Type B pancreatic cell (in vitro differentiated cells): ENCODE data around the gene FAM81A. TPM values are rescaled to one million over a fixed set of nuclear protein-coding genes. Genes with fewer than 3 reads are reported as not detected.
A peak's percentile ranks its signal among the peaks of the same experiment; 100 is the strongest.

Experiments
- DNase-seq: peaks from one replicate; pipeline ENCODE4 v3.0.0; 2021; ENCODE audit warnings: mixed read lengths; ENCODE audit not compliant: unreplicated experiment; ENCODE audit errors: extremely low spot score
- H3K27ac Mint-ChIP-seq: 2 replicates; pipeline ENCODE4 v1.8.0; 2021; ENCODE audit warnings: mild to moderate bottlenecking, mixed read lengths
- H3K27me3 Mint-ChIP-seq: 2 replicates; pipeline ENCODE4 v1.8.0; 2021; ENCODE audit warnings: mixed read lengths
- H3K36me3 Mint-ChIP-seq: 2 replicates; pipeline ENCODE4 v1.8.0; 2021; ENCODE audit warnings: mixed read lengths
- H3K4me1 Mint-ChIP-seq: one replicate; pipeline ENCODE4 v1.8.0; 2021; ENCODE audit warnings: mixed read lengths; ENCODE audit not compliant: unreplicated experiment
- H3K4me3 Mint-ChIP-seq: 2 replicates; pipeline ENCODE4 v1.8.0; 2021; ENCODE audit warnings: mild to moderate bottlenecking, mixed read lengths
- H3K9me3 Mint-ChIP-seq: 2 replicates; pipeline ENCODE4 v1.8.0; 2021; ENCODE audit warnings: mixed read lengths
- total RNA-seq: library from RNA; stranded (reverse); gene quantifications from 2 replicates; pipeline ENCODE4 v1.2.1, GENCODE V29; 2021; ENCODE audit warnings: low replicate concordance
- TF ChIP-seq, protein P1 (sequence below): fragments of 200-600 bp; sonication (generic); conservative IDR thresholded peaks from 2 replicates; pipeline ENCODE4 v1.5.0; 2021; ENCODE audit warnings: antibody characterized with exemption, mild to moderate bottlenecking

Gene FAM81A
- total RNA-seq, 1 donor from 2014 or later, result 1.4 TPM

DNA sequence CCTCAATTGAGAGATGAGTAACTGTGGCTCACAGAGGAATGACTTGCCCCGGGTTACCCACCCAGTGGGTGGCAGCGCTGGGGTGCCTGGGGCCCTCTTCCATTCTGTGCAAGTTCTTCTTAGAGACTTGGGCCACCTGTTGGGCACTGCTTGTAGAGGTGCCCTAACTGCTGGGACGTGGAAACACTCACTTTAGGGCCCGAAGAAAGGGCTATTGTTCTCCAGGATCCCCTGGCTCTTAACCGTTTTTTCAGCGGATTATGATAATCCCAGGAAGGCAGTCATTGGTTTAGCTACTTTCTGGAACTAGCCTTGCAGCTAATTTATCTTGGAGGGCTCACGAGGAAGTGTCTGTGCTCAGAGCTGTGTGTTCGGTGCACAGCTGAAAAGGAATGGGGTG is 107.6 kb downstream of the FAM81A start:
- TF ChIP-seq, protein P1, sequence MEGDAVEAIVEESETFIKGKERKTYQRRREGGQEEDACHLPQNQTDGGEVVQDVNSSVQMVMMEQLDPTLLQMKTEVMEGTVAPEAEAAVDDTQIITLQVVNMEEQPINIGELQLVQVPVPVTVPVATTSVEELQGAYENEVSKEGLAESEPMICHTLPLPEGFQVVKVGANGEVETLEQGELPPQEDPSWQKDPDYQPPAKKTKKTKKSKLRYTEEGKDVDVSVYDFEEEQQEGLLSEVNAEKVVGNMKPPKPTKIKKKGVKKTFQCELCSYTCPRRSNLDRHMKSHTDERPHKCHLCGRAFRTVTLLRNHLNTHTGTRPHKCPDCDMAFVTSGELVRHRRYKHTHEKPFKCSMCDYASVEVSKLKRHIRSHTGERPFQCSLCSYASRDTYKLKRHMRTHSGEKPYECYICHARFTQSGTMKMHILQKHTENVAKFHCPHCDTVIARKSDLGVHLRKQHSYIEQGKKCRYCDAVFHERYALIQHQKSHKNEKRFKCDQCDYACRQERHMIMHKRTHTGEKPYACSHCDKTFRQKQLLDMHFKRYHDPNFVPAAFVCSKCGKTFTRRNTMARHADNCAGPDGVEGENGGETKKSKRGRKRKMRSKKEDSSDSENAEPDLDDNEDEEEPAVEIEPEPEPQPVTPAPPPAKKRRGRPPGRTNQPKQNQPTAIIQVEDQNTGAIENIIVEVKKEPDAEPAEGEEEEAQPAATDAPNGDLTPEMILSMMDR, result no peak
- Mint-ChIP-seq H3K4me3 (no peak overlapping the region), H3K9me3 (no peaks in the 10 kb centered on the region), H3K27ac (no peak overlapping the region), H3K4me1 (peaks cover 6% of the 10 kb centered on the region), H3K27me3 (no peaks in the 10 kb centered on the region), H3K36me3 (no peaks in the 10 kb centered on the region)
- DNase-seq, result no peak

DNA sequence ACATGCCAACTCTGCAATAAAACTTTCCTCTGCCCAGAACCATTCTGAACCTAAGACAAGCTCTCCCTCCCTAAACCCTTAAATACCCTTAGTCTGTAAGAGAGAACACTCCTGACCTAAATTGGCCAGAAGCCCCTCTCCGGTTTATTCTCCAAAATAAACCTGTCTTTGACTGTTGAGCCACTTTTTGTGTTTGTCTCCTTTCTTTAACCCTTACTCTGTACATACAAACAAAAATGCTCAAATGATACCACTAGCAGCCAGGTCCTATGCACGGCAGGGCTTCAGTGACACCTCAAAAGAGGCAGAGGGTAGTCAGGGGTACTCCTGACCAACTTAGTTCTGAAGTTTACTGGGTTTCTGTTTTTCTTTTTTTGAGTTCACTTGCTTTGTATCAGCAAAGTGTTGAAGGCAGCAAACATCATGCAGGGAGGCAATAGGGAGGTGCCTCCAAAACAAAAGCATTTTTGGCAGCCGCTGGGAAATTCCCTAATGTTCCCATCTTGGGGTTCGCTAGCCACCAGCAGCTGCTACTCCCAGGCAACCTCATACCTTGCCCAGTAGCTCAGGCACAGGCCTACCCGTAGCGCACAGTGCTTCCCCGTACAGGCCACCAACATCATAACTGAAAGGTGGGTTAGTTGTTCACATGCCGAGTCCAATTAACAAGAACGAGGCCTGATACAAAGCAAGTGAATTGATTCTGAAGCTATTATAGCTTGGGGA is 110.7 kb downstream of the FAM81A start:
- no peaks in the 10 kb centered on the region for H3K9me3 Mint-ChIP-seq
- H3K27me3 Mint-ChIP-seq, result no peaks in the 10 kb centered on the region
- no peaks in the 10 kb centered on the region for H3K36me3 Mint-ChIP-seq
- no peak overlapping the region for H3K4me3 Mint-ChIP-seq
- H3K4me1 Mint-ChIP-seq, result peaks cover 6% of the 10 kb centered on the region
- TF ChIP-seq, protein P1, result no peak
- H3K27ac Mint-ChIP-seq, result no peak overlapping the region
- DNase-seq, result no peak

DNA sequence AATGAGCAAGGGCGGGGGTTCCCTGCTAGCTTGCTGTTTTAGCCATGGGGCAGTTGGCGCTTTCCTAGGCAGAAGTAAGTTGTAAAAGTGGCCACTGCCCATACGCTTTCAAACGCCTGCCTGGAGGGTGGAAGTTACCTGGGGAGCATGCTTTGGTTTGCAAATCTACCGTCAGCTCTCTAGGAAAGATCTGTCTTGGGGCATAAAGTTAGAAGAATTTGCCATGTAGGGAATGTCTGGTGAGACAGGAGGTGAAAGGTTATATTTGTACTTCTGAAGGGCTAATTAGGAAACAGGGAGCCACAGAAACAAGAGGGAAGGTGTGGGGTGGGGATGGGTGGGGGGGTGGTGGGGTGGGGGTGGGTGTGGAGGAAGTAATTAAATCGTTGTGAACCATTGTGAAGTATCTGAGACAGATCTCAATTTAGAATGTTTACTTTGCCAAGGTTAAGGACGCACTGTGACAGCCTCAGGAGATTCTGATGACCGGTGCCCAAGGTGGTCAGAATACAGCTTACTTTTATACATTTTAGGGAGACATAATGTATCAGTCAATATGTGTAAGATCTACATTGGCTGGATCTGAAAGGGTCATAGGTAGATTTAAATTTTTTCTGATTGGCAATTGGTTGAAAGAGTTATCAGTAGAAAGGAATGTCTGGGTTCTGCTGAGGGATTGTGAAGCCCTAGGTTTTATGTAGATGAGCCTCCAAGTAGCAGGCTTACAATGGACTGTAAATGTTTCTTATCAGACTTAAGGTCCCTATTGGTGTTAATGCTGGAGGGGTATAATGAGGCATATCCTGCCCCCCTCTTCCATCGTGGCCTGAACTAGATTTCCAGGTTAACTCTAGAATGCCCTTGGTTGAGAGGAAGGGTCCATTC is 111.6 kb downstream of the FAM81A start:
- Mint-ChIP-seq H3K4me3 (no peak overlapping the region), H3K27me3 (no peaks in the 10 kb centered on the region), H3K27ac (no peak overlapping the region), H3K9me3 (no peaks in the 10 kb centered on the region), H3K4me1 (peaks cover 4% of the 10 kb centered on the region), H3K36me3 (no peaks in the 10 kb centered on the region)
- no peak for DNase-seq
- TF ChIP-seq, protein P1, result no peak

DNA sequence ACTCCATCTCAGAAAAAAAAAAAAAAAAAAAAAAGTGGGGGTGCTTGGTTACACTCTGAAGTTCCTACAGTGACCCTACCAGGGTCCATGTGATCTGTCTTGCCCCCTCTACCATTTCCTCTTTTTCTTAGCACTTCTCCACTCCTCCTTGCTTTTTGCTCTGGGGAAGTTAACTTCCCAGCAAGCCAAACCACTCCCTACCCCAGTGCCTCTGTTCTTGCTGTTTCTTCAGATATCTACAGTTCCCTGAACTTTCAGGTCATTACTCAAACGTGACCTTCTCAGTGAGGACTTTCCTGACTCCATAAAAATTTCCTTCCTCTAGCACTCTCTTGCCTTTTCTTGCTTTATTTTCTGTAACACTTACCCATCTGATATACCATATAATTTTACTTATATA is 112.5 kb downstream of the FAM81A start:
- Mint-ChIP-seq H3K27me3 (no peaks in the 10 kb centered on the region), H3K9me3 (no peaks in the 10 kb centered on the region), H3K36me3 (no peaks in the 10 kb centered on the region), H3K4me3 (no peak overlapping the region), H3K4me1 (peaks cover 4% of the 10 kb centered on the region), H3K27ac (peak overlapping the region; percentile 40)
- TF ChIP-seq, protein P1, result no peak
- no peak for DNase-seq

DNA sequence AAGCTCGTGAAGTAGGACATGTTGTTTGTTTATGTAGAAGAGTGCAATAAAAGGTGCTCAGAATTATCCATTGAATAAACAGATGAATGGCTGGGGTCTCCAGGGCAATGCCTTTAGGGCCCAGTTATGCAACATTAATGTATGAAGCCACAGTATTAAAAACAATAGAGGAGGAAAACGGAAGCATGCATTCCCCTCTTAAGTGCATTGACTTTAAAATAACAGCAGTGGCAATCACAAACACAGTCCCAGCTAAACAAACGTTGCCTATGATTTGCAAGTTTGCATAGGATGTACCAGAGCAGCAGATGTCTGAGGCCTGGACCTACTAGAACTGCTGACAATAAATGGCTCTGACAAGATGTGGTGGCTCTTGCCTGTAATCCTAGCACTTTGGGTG is 113.0 kb downstream of the FAM81A start:
- Mint-ChIP-seq H3K4me1 (peaks cover 4% of the 10 kb centered on the region), H3K27ac (peak overlapping the region; percentile 40), H3K9me3 (no peaks in the 10 kb centered on the region), H3K4me3 (no peak overlapping the region), H3K27me3 (peaks cover under 1% of the 10 kb centered on the region), H3K36me3 (no peaks in the 10 kb centered on the region)
- no peak for DNase-seq
- TF ChIP-seq, protein P1, result no peak
